Stimulated activated CD4-positive, alpha-beta T cell treated with anti-CD3 and anti-CD28 coated beads, Interleukin-2, amount 100 ng/mL, for 24 hours (primary cell): Measurements from ENCODE around the gene BUD31.
"Not testable (repeated sequence)": the region's sequence is repeated elsewhere in the genome, so short reads cannot be mapped to it uniquely, and the experiment has no call there.

Experiments
- DNase-seq, 2 donors: peaks; one replicate each; pipeline ENCODE4 v3.0.0-alpha.2; 2020

BUD31 gene

GRCh38 chr7:99408379-99409191 lies at the start of gene BUD31, which contains the start of gene PDAP1:
Gene BUD31 (plus strand): TSS chr7:99408969. CDS start chr7:99411093, 2,124 bp downstream.
Gene PDAP1 (minus strand): TSS chr7:99408597. CDS start chr7:99408548, 49 bp downstream.
- peak; percentile 88 to 93 for DNase-seq

GRCh38 chr7:99359465-99360154 lies 49.2 kb upstream of the BUD31 start:
- DNase-seq: no peak

DNA sequence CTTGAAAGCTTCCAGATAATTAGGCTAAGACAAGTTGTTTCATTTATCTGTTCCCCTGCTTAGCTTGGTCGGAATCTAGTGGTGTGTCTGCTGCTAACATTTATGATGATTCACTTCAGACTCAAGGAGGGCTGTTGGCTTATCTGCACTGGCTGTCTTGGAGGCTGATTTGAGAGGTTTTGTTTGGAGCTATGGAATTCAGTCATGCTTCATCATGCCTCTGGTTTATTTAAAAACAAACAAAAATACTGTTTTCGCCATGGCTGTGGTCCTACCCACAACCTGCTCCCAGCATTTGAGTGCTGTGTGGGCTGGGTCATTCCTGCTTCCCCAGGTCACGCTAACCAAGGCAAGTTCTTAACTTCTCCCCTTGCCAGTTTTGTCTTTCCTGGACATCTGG lies 46.0 kb upstream of the BUD31 start:
- no peak for DNase-seq

- DNase-seq: no peak
These were observed 45.5 kb upstream of the BUD31 start for GRCh38 chr7:99363286-99363685.

- DNase-seq: peak; percentile 63 to 67
These were observed 43.2 kb upstream of the BUD31 start for GRCh38 chr7:99365318-99366141.

DNA sequence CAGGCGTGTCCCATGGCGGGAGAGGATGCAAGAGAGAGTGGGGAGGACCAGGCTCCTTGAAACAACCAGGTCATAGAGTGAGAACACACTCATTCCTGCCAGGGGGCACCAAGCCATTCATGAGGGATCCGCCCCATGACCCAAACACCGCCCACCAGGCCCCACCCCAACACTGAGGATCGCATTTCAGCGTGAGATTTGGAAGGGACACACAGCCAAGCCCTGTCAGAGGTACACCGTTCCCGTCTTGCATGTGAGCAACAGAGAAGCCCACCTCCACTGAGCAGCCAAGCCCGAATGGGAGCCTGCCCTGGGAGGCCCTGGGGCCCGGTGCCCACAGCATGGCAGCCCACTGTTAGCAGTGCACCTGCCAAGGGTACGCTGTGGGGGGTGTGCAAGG lies 42.1 kb upstream of the BUD31 start:
- DNase-seq: no peak

GRCh38 chr7:99368750-99369389 lies 39.9 kb upstream of the BUD31 start:
- DNase-seq: no peak

DNA sequence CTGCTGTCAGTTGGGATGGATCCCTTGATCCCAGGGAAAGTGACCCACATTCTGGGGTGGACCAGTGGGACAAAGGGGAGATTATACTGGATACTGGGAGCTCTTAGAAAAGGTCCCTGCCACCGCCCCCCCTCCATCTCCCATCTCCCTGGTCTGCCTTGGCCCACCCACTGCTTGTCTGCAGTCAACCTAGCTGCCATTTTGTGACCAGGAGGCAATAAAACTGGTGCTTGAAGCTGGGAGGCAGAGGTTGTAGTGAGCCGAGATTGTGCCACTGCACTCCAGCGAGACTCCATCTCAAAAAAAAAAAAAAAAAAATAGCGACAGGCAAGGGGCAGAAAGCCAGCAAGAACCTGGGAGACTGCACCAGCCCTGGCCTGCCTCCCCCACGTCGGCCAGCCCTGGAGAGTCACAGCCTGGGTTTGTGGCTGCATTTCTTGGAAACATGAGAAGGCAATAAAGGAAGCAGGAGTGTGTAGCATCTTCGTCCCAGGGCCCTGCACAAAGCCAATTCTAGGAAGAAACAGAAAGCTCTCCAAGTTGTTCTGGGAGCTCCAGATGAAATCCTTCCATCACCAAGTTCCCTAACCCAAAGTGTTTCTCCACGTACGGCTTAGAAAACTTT lies 38.9 kb upstream of the BUD31 start:
- no peak for DNase-seq

DNA sequence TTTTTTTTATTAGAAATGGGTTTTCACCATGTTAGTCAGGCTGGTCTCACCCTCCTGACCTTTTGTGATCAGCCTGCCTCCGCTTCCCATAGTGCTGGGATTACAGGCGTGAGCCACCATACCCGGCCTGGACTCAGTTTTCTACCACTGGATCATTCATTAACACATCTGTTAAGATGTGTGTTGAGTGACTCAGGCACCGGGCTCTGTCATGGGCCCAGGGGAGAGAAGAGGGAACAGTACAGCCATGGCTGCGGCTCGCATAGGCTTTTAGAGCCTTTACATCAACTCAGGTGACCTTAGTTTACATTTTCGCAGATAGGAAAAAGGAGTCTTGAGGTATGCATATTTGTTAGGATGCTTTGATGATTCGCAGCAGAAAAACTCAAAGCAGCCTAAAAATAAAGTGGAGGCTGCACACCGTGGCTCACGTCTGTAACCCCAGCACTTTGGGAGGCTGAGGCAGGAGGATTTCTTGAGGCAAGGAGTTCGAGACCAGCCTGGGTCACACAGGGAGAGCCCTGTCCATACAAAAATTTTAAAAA lies 37.3 kb upstream of the BUD31 start:
- no peak for DNase-seq

DNA sequence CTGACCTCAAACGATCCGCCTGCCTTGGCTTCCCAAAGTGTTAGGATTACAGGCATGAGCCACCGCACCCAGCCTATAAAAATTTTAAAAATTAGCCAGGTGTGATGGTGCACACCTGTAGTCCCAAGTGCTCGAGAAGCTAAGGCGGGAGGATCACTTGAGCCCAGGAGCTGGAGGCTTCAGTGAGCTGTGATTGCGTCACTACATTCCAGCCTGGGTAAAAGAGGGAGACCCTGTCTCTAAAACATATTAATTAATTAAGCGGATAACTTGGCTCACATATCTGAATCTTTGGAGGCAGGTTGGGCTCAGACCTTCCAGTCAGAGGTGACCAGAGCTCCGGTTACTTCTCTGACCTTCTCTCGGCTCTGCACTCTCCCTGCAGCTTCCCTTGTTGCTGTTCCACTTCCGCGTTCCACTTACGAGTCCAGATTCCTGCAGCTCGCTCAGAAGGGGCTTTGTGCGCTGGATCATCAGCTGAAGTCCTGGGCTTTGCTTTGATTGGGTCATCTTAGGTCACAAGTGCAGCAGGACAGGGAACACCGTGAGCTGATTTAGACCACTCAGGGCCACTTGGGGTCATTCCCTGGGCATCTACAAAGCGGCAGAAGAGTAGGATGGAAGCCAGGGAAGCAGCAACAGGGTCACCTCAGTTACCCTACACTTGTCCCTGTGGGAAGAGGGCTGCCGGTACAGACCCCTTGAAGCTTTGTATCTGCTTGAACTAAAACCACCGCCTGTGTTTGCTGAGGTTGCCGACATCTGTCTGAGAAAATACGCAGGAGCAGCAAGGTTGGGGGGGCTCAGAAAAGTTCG lies 36.3 kb upstream of the BUD31 start:
- no peak for DNase-seq

DNA sequence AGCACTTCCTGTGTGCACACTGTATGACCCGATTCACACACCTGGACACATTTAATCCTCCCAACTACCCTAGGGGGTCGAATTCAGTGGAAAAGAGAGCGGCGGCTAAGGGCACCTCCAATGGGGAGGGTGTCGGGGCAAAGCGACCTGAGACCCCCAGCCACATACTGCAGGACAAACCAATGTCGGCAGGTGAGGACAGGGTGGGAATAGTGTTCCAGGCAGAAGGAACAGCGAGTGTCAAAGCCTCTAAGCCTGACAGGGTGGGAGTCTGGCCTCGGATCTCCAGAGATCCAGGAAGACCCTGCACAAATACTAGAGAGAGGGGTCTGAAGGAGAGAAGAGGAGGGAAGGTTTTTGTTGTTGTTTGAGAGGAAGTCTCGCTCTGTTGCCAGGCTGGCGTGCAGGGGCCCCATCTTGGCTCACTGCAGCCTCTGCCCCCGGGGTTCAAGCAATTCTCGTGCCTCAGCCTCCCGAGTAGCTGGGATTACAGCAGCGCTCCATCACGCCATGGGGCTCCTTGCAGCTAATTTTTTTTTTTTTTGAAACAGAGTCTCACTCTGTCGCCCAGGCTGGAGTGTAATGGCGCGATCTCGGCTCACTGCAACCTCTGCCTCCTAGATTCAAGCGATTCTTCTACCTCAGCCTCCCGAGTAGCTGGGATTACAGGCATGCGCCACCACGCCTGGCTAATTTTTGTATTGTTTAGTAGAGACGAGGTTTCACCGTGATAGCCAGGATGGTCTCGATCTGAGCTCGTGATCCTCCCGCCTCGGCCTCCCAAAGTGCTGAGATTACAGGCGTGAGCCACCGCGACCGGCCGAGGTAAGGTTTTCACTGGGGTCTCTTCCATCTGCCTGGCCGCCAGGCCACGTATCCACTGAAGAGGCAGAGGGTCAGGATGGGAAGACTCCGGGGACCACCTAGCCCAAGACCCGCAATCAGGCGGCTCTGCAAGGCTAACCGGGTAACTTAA lies 35.4 kb upstream of the BUD31 start:
- no peak for DNase-seq

DNA sequence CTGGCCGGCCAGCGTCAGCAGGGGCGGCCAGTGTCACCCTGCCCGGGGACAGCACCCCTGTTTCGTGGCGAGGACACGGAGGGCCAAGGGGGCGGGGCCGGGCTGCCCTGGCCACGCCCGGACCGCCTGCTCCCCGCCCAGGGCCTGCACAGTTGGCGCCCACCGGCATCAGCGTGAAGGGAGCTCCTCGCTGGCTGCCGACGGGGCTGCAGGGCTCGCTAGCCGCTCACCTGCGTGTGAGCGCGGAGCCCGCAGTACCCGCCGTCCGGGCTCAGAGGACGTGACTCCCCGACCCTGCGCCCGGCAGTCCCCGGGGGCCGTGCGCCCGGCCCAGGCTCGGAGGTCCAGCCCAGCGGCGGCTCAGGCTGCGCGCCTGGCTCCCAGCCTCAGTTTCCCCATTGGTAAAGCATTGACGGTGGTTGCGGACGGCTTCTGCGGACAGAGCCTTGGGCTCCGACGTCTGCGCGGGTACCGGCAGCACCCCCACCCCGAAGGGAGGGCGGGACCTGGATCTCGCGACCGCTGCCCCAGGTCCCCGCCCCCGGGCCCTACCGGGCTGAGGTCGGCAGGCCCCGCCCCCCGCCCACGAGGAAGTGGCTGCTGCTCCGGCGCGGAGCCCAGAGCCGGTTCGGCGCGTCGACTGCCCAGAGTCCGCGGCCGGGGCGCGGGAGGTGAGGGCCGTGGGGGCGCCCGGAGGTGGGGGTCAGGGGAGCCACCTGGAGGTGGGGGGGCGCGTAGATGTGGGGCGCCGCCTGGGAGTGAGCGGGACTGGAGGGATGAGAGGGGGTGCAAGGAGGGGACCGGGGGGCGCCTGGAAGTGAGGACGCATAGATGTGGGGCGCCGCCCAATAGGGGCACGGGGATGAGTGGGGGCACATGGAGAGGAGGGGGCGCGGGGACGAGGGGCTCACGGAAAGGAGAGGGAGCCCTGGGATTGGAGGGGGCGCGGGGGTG lies 34.4 kb upstream of the BUD31 start, which contains the start of gene ARPC1B:
TSS of gene ARPC1B (plus strand) at position 620 of the 954 bp plus-strand sequence. CDS start 10,985 bp downstream, outside the sequence.
- DNase-seq: peak; percentile 89 to 91

DNA sequence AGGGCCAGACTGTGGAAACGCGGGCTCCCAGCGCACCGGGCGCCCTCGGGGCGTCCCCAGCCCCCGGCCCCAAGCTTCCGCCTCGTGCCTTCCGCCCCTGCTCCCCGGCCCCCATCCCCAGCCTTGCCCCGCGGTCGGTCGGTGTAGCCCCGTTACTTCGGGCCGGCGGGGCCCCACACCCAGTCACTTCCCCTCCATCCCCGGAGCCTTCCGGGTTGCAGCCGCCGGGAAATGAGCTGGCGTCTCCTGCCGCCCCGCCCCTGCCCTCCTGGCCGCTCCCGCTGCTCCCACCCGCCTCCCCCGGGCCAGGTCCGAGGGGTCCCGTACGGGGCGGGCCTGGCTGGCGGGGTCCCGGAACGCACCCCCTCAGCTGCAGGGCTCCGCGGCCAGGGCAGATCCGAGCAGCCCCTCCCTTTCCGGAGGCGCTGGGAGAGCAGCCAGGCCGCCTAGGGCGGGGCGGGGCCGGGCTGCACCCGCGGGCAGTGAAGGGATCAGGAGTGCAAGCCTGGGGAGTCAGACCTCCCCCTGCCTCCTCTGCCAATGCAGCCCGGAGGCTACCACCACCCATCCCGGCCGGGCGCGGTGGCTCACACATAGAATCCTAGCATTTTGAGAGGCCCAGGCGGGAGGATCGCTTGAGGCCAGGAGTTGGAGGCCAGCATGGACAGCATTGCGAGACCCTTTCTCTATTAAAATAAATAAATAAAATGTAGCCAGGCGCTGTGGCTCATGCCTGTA lies 33.5 kb upstream of the BUD31 start:
- DNase-seq: peak; percentile 68 to 76

GRCh38 chr7:99379043-99379577 lies 29.7 kb upstream of the BUD31 start:
- DNase-seq: peak; percentile 46 to 54

- not testable (repeated sequence) for DNase-seq
These were observed 29.1 kb upstream of the BUD31 start for GRCh38 chr7:99379693-99380031.

DNA sequence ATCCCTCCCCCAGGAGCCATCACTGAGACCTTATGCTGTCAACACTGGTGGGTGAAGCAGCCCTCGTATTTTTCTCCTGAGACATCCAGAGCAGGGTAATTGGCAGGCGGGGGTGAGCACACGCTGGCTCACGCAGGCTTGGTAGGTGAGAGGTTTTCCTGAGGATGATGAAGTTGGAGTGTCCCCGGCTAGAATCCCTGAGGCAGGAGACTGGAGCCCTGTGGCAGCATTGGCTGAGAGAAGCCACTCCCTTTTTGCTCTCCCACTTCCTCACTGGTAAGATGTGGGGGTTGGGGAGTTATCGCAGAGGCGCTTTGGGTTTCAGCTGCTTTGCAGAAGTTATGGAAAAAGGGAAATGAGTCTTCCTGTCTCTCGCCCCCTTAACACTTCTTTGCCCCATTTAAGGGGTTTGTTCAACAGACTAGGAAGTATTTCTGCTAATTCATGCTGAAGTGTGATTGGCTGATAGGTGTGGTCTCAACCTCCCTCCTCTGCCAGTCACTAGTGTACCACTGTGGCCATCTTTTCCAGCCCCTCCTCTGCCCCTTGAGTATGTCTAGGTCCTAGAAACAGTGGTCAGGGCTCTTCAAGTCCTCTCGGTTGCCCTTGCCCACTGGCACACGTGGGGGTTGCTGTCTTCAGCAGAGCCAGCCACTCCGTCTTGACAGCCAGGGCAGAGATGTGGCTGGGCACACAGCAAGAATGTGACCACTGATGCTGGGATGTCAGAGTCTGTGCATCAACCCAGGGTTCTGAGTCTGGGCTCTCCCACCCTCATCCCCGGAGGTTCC lies 28.5 kb upstream of the BUD31 start:
- peak; percentile 45 to 57 for DNase-seq
